PC-9 (cell line): Measurements from ENCODE around the gene PKNOX2.

ENCODE experiments used
- EZH2 ChIP-seq: fragments of 200-600 bp; sonication (generic); IDR thresholded peaks from 2 replicates; pipeline ENCODE4 v1.8.0; 2017; ENCODE audit warnings: antibody characterized with exemption, low read depth
- TF ChIP-seq, protein P1 (sequence below): fragments of 200-600 bp; sonication (generic); conservative IDR thresholded peaks from 2 replicates; pipeline ENCODE4 v1.6.1; 2017; ENCODE audit warnings: mixed run types, antibody characterized with exemption, mild to moderate bottlenecking, moderate library complexity

- TF ChIP-seq, protein P1, sequence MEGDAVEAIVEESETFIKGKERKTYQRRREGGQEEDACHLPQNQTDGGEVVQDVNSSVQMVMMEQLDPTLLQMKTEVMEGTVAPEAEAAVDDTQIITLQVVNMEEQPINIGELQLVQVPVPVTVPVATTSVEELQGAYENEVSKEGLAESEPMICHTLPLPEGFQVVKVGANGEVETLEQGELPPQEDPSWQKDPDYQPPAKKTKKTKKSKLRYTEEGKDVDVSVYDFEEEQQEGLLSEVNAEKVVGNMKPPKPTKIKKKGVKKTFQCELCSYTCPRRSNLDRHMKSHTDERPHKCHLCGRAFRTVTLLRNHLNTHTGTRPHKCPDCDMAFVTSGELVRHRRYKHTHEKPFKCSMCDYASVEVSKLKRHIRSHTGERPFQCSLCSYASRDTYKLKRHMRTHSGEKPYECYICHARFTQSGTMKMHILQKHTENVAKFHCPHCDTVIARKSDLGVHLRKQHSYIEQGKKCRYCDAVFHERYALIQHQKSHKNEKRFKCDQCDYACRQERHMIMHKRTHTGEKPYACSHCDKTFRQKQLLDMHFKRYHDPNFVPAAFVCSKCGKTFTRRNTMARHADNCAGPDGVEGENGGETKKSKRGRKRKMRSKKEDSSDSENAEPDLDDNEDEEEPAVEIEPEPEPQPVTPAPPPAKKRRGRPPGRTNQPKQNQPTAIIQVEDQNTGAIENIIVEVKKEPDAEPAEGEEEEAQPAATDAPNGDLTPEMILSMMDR = no peak
- no peak for TF ChIP-seq EZH2
Observed at GRCh38 chr11:125422681-125423080, 258.1 kb downstream of the PKNOX2 start.
